DND-41 (cell line): Measurements from ENCODE around the gene LRIT2.

ENCODE experiments used
- ATAC-seq: fragments of 200-7000 bp; cut with Tn5 transposase; 3 replicates; pipeline ENCODE4 v1.9.1; 2021; ENCODE audit warnings: low read depth; ENCODE audit not compliant: insufficient read depth
- DNase-seq: peaks from one replicate; pipeline ENCODE4 v3.0.0-alpha.2; 2020
- H2AFZ ChIP-seq: 2 replicates; pipeline ENCODE4 v1.6.0; 2012; ENCODE audit warnings: low read depth, low read length
- H3K27ac ChIP-seq: 2 replicates; pipeline ENCODE4 v1.5.1; 2012; ENCODE audit warnings: low read length, inconsistent platforms
- H3K27me3 ChIP-seq: fragments of 200-600 bp; sonication (generic); 2 replicates; pipeline ENCODE4 v1.6.0; 2012; ENCODE audit warnings: low read length, mild to moderate bottlenecking, inconsistent platforms; ENCODE audit not compliant: insufficient read depth, poor library complexity
- H3K36me3 ChIP-seq: 2 replicates; pipeline ENCODE4 v1.5.1; 2012; ENCODE audit warnings: low read length, inconsistent platforms; ENCODE audit not compliant: insufficient read depth
- H3K4me1 ChIP-seq: 2 replicates; pipeline ENCODE4 v1.5.1; 2012; ENCODE audit warnings: mild to moderate bottlenecking, low read length; ENCODE audit not compliant: insufficient read depth
- H3K4me2 ChIP-seq: 2 replicates; pipeline ENCODE4 v1.6.0; 2012; ENCODE audit warnings: mild to moderate bottlenecking, moderate library complexity, low read length, inconsistent platforms; ENCODE audit not compliant: insufficient read depth
- H3K4me3 ChIP-seq, 2 experiments: fragments of 200-600 bp in 1 of 2; shearing (Covaris generic) in 1 of 2; 2 replicates each; pipeline ENCODE4 v1.5.1; 2012 to 2016; ENCODE audit warnings: inconsistent platforms in 2 of 2, low read length in 2 of 2, mild to moderate bottlenecking in 2 of 2, low read depth in 1 of 2, moderate library complexity in 1 of 2
- H3K79me2 ChIP-seq: 2 replicates; pipeline ENCODE4 v1.6.0; 2012; ENCODE audit warnings: low read length, inconsistent platforms; ENCODE audit not compliant: insufficient read depth
- H3K9ac ChIP-seq: 2 replicates; pipeline ENCODE4 v1.6.0; 2012; ENCODE audit warnings: low read depth, mild to moderate bottlenecking, inconsistent platforms, low read length, moderate library complexity
- H3K9me3 ChIP-seq: 2 replicates; pipeline ENCODE4 v1.5.1; 2012; ENCODE audit warnings: low read length, moderate library complexity, mild to moderate bottlenecking, inconsistent platforms; ENCODE audit not compliant: insufficient read depth, severe bottlenecking
- H4K20me1 ChIP-seq: 2 replicates; pipeline ENCODE4 v1.6.0; 2012; ENCODE audit warnings: low read length; ENCODE audit not compliant: insufficient read depth
- CTCF ChIP-seq: IDR thresholded peaks from 2 replicates; pipeline ENCODE4 v1.5.1; 2012; ENCODE audit warnings: borderline replicate concordance, low read length, moderate library complexity, mild to moderate bottlenecking; ENCODE audit not compliant: poor library complexity, severe bottlenecking; ENCODE audit errors: extremely low read depth
- EZH2 ChIP-seq: IDR thresholded peaks from 3 replicates; pipeline ENCODE4 v1.6.1; 2012; ENCODE audit warnings: borderline replicate concordance, low read depth, mild to moderate bottlenecking, moderate library complexity, low read length, inconsistent platforms; ENCODE audit not compliant: severe bottlenecking

Gene LRIT2

GRCh38 chr10:84232376-84232775 is 7.0 kb upstream of the LRIT2 start:
- H2AFZ ChIP-seq, result no peak overlapping the region
- ATAC-seq (no peak), DNase-seq (no peak)
- no peak overlapping the region for H3K27ac ChIP-seq
- no peak overlapping the region for H3K4me3 ChIP-seq
- no peak for TF ChIP-seq CTCF
- no peak overlapping the region for H3K4me2 ChIP-seq
- no peaks in the 10 kb centered on the region for H3K9me3 ChIP-seq
- no peaks in the 10 kb centered on the region for H3K79me2 ChIP-seq
- no peak overlapping the region for H3K9ac ChIP-seq
- no peaks in the 10 kb centered on the region for H3K4me1 ChIP-seq
- H3K36me3 ChIP-seq, result no peaks in the 10 kb centered on the region
- no peaks in the 10 kb centered on the region for H4K20me1 ChIP-seq
- no peaks in the 10 kb centered on the region for H3K27me3 ChIP-seq

DNA sequence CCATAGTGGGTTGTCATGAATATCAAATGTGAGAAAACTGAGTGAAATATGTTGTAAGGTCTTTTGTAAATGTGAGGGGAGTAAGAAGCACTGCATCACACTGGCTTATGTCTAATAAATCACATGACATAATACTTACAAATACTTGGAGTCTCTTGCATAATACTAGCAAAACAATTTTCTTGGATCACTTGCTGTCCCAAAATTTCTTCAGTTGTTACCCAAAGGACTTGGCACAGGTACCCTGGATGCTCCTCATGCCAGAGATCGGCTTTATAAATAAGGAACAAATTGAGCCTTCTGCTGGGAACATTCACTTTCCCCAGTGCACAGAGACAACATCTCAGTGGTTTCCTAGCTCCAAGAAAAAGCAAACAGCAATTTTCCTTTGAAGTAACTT is 5.0 kb upstream of the LRIT2 start:
- no peaks in the 10 kb centered on the region for H3K79me2 ChIP-seq
- no peak overlapping the region for H2AFZ ChIP-seq
- ATAC-seq (no peak), DNase-seq (no peak)
- no peaks in the 10 kb centered on the region for H3K9me3 ChIP-seq
- H3K9ac ChIP-seq, result no peak overlapping the region
- H3K4me3 ChIP-seq, result no peak overlapping the region
- TF ChIP-seq EZH2 (no peak), CTCF (no peak)
- no peaks in the 10 kb centered on the region for H3K4me1 ChIP-seq
- H3K27ac ChIP-seq, result no peak overlapping the region
- H4K20me1 ChIP-seq, result no peaks in the 10 kb centered on the region
- H3K4me2 ChIP-seq, result no peak overlapping the region
- no peaks in the 10 kb centered on the region for H3K27me3 ChIP-seq
- H3K36me3 ChIP-seq, result no peaks in the 10 kb centered on the region

DNA sequence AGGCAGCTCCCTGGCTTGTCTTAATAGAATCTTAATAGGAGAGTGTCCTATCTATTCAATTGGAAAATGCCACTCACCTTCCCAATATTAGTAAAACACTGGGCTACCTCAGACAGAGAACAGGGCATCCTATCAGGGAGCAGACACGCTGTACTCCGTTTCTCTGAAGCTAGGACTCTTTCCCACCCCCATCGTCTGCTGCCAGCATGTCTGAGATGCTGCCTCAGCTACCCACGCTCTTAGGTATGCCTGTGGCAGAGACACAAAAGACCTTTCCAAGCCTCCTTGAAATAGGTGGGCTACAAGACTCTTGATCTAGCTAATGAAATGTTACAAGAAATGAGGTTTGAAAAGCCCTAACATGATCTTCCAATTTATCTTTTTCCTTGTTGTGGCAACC is 2.5 kb upstream of the LRIT2 start:
- TF ChIP-seq EZH2, result no peak
- no peak for TF ChIP-seq CTCF
- no peaks in the 10 kb centered on the region for H3K27me3 ChIP-seq
- H3K9ac ChIP-seq, result no peak overlapping the region
- no peaks in the 10 kb centered on the region for H3K79me2 ChIP-seq
- no peak overlapping the region for H2AFZ ChIP-seq
- DNase-seq (no peak), ATAC-seq (no peak)
- H3K4me1 ChIP-seq, result no peaks in the 10 kb centered on the region
- no peaks in the 10 kb centered on the region for H3K9me3 ChIP-seq
- no peaks in the 10 kb centered on the region for H3K36me3 ChIP-seq
- H4K20me1 ChIP-seq, result no peaks in the 10 kb centered on the region
- no peak overlapping the region for H3K4me2 ChIP-seq
- no peak overlapping the region for H3K27ac ChIP-seq
- no peak overlapping the region for H3K4me3 ChIP-seq

DNA sequence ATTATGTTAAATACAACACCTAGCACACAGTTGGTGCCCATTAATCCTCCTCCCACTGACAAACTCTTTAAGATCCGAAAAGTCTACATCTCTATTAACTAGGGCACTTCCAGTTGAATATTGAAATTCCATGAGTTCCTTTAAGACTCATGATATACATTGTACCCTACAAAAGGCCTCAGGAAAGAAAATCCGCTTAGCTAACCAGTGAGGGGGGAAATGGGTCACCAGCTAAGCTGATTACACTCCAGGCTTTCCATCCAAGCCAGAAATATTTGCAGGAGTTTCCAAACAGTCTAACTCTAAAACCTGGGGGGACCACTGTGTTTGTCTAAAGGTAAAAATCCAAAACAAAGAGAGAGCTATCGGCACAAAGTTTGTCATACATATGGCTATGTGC is 1.3 kb upstream of the LRIT2 start:
- H3K27me3 ChIP-seq, result no peaks in the 10 kb centered on the region
- no peak overlapping the region for H3K27ac ChIP-seq
- H3K9ac ChIP-seq, result no peak overlapping the region
- no peaks in the 10 kb centered on the region for H3K79me2 ChIP-seq
- no peak for TF ChIP-seq EZH2
- TF ChIP-seq CTCF, result no peak
- H3K4me3 ChIP-seq, result no peak overlapping the region
- DNase-seq, result no peak
- no peaks in the 10 kb centered on the region for H4K20me1 ChIP-seq
- H3K9me3 ChIP-seq, result no peaks in the 10 kb centered on the region
- ATAC-seq, result no peak
- no peak overlapping the region for H2AFZ ChIP-seq
- no peaks in the 10 kb centered on the region for H3K4me1 ChIP-seq
- H3K4me2 ChIP-seq, result no peak overlapping the region
- no peaks in the 10 kb centered on the region for H3K36me3 ChIP-seq
